Activated T-cell treated with anti-CD3 and anti-CD28 coated beads, Interleukin-2, amount 50 U/mL, for 48 hours (primary cell): Measurements from ENCODE around the gene CCDC197.

ENCODE experiments used
- DNase-seq, 2 experiments: peaks; one replicate each; pipeline ENCODE4 v3.0.0-alpha.2; 2020

The CCDC197 gene

DNA sequence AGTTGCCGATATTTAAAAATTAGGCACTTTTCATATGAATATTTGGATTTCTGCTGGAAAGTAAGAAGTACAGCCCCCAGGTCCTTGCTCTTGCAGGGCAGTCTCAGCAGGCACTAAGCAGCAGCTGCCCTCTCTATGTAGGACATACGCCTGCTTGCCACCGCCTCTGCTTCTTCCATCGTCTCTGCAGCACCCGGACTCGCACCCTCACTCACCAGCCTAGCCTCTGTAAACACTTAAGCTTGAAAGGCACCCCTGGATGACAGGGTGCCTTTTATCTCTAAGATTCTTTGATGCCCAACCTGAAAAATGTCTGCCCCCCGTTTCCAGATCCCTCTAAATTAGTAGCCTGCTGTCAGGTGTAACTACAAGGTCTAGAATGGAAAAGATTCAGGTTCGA is 48.0 kb downstream of the CCDC197 start:
- DNase-seq = peak; percentile 11 to 12

DNA sequence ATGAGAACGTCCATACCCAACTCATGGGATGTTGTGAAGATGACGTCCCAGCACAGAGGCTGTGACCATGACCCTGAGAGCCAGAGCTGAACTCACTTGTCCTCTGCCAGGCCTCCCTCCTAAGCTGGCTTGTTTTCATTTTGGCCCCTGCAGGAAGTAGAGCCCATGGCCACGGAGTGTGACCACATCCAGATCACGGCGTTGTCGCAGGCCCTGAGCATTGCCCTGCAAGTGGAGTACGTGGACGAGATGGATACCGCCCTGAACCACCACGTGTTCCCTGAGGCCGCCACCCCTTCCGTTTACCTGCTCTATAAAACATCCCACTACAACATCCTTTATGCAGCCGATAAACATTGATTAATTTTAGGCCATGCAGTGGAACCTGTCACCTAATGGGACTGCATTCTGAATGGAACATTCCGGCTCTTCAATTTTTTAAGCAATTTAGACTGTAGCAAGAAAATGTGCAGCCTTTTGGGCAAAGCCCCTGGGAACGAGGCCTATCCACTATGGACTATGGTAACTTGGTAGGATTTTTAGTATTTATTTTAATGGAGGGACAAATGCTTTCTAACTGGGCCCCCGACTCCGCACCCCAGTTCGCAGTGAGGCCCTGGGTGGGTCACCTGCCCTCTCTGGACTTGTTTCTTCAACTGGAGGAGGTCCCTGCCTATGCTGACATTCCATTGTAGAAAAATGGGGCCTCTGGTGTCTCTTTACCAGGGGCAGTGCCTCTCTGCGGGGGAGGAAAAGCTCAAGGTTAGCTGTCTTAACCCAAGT is 48.7 kb downstream of the CCDC197 start:
- DNase-seq = peak; percentile 16 to 18

DNA sequence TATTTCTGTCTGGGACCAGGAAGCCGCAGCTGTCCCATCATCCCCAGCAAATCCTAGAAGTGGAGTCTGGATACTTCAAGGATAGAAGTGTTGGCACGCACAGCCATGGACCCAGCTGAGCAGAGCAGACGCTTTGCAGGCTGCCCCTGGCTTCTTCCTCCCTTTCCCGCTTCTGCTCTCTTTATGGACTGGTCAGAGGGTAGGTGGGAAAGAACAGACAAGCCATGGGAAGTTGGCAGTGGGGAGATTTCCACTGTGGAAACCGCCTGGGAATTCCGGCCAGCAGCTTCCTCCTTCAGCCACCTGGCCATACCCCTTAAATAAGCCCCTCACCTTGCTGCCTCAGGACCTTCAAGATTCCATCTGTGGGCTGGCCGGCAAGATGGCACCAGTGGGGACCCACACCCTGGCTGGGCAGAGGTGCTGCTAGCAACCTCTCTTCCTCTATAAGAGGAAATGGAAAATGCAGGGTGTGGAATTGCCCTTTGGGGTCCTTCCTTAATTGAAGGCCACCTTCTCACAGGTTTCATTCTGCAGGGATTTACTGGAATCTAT is 49.7 kb downstream of the CCDC197 start:
- peak; percentile 13 for DNase-seq

DNA sequence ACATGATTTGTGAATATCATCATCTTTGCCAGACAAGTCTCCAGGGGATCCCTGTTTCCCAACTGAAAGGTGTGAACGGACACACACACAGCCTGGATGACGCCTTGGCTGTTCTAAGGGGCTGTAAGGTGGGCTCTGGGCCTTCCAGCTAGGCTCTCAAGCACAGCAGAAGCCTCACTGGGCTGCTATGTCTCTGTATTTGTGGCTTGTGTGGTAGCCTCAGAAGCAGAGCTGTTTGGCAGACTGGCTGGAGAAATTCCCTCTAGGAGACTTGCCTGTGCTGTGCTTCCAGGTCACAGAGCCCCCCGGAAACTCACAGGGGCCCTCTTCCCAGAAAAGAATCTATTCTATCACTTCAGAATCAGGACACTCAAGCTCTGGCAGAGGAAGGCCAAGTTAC is 50.5 kb downstream of the CCDC197 start:
- DNase-seq = peak; percentile 13

DNA sequence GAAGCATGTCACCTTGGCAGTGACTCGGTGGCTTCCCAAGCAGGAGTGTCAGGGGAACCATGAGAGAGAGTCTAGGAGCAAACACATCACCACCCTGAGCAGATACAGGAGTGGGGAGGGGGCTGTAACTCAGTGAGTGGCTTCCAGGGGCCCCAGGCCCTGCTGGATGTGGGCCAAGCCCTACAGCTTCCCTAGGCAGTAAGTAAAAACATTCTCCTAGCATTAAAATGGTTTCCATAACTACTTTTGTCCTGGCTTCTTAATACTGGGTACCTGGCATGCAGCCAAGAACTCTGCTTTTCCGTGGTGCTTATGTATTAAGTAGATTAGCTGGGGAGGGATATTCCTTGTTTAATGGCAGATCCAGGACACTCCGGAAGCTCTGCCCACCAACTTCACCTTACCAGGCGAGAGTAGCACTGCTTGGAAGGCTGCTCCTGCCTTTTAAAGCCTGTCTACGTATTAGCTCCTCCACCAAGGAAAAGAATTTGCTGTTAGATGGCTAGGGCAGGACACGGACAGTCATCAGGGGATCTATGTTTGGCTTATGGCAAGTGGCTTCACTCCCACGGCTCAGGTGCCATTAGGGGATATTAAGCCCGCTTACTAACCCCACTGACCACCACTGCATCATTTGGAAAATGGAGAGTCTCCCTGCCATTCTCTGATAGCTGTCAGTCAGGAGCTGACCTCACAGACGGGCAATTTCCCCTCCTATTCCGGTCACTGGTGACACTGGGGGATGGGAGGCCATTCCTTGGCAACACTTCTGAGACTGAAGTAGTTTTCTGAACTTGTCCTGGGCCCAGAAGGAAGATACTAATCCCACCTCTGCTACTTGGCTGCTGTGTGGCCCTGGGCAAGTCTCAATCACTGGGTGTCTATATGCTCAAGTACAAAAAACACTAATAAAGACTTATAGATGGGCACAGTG is 51.9 kb downstream of the CCDC197 start:
- peak; percentile 11 to 13 for DNase-seq

DNA sequence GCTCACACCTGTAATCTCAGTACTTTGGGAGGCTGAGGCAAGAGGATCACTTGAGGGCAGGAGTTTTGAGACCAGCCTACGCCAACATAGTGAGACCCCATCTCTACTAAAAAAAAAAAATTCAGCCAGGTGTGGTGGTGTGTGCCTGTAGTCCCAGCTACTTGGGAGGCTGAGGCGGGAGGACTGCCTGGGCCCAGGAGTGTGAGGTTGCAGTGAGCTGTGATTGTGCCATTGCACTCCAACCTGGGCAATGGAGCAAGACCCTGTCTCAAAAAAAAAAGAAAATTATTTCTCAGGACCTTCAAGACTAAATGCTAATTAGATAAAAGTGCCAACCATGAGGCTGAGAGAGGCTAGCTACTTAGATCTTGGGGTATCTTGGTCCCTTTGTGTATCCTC is 52.5 kb downstream of the CCDC197 start:
- peak in 1 of 2 experiments; percentile 1 for DNase-seq

DNA sequence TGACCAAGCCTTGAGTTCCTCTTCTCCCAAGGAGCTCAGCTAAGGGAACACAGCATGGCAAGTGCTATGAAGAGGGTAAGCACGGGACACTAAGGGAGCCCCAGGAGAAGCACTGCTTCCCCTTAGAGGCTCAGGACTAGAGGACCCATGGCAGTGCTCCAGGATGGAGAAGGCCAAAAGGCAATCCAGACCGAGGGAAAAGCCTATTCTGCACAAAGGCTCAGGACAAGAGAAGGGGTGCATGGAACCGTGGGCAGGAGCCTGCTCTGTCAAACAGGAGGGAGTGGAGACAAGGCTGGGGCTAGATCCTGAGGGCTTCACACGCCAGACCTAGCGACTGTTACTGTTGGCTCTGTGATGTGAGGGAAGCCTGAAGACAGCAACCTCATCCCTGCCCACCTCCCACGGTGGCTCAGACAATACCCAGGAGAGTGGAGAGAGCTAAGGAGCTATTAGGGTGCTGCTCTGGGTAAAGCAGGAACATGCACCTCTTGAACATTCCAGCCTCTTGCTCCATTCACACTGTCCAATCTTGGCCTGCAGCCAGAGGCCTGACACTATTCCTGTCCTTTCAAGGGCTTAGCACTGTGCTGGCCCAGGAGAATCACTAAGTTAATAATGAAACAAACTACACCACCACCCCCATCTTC is 53.3 kb downstream of the CCDC197 start:
- peak; percentile 10 to 12 for DNase-seq

DNA sequence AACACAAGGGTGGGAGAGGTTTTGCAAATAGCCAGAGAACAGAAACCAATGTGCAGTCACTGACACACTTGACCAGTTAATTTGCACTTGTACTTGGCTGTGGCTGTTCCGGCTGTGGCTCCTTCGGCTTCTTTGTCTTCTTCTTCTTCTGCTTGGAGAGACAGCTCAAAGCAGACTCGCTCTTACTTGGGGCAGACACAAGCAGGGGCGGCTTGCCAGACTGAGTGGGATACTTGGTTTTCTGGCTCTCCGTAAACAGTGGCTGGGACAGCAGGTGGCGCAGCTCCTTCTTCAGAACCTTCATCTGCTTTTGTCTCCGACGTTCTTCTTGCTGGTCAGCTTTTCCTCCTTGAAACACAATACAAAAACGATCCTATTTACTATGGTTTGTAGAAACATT is 54.0 kb downstream of the CCDC197 start:
- peak; percentile 13 to 16 for DNase-seq

DNA sequence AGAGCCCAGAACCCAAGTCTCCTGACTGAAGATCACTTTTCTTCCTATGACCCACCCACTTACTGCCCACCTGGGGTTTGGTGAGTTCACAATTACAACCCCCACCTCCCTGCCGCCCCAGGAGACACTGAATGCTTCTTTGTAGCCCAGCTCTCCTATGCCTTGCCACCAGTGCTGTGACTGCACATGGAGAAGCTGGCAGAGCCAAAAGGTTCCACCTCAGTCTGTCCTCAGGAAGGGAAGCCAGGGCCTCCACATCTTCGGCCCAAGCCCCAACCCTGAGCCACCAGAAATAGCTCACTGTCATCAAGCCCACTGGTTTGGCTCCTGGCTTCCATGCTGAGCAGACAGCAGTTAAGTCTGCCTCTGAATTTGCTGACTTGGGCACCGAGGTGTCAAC is 54.7 kb downstream of the CCDC197 start:
- peak in 1 of 2 experiments; percentile 16 for DNase-seq

DNA sequence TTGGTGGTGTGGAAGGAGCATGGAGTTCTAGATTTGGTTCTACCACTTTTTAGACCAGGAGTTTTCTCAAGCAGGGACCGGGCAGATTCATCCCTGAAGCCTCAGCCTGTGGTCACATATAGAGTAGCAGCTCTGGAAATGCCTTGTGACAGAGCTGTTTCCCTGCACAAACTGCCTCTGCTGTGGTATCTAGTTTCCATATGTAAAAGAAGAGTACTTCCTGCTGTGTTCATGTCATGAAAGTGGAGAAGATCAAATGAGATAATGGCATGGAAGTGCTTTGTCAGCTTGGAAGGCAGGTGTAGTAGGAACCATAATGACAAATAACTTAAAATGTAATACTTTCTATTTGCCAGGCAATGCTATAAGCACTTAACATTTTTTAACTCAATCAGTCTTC is 55.1 kb downstream of the CCDC197 start:
- no peak for DNase-seq

DNA sequence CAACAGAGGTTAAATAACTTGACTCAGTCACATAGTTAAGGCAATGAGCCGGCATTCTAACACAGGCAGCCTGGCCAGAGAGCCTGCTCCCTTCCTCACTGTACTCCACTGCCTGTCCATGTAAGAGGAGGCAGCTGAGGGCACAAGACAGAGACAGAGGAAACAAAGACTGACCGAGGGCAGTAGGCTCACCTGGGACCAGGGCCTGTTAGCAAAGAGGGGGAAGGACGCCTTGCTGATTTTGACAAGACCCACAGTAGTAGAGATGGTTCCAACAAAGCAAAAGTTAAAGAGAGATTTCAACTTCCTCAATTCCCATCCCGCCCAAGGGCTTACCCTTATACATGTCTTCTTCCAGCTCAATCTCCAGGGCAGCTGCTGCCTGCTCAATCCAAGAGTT is 55.6 kb downstream of the CCDC197 start:
- DNase-seq = peak; percentile 11

DNA sequence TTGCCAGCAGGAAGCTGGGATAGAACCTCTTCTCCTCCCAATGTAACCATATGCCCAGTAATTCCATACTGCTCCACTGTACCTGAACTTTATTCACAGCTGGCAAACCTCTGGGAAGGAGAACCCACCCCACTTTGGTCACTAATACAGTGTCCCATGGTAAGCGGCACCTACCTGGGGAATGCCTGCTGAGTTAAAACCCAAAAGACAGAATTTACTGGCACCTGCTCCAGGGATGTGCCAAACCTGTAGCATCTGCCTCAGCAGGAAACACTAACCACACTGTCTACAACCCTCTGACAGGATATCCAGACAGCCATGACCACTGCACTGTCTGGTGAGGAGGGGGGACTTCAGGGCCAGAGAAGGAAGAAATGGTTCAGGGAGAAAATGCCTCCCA is 57.3 kb downstream of the CCDC197 start:
- DNase-seq = peak; percentile 11 to 12

DNA sequence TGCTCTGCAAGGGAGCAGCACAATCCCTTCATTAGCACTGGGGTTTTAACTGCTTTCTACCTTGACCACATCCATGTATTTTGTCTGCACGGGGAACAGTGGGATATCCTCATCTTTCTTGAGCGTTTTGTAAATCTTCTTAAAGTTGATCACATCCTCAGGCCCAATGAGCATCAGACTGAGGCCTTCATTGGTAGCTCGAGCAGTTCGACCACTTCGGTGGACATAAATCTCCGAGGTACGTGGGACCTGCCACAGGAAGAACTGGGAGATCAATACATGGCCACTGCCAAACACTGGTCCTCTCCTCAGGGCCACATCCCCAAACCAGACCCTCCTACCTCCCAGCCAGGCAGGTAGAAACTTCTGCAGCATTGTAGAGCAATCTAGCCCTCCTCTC is 57.8 kb downstream of the CCDC197 start:
- peak; percentile 10 to 12 for DNase-seq

DNA sequence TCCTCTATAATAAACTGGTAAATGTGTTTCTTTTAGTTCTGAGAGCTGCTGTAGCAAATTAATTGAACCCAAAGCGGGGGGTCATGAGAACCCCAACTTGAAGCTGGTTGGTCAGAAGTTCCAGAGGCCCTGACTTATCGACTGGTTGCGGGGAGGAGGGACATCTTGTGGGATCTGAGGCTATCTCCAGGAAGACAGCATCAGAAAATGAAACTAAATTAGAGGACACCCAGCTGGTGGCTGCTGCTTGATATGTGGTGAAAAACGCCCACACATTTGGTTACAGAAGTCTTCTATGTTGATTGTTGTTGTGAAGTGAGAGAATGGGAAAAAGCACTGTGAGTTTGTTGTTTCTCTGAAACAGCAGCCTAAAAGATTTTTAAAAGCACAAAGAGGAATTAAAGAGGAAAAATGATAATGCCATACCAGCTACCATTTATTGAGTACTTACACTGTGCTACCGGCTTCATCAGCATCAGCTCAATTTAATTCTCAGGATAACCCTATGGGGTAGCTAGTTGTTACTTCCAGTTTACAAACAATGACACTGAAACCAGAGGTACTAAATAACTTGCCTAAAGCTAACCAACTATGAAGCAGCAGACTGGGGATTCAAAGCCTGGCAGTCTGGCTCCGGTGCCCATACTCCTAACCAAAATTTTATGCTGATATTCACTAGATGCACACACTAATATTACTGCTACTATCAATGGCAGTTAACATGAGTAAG is 59.6 kb downstream of the CCDC197 start:
- DNase-seq = peak; percentile 31

DNA sequence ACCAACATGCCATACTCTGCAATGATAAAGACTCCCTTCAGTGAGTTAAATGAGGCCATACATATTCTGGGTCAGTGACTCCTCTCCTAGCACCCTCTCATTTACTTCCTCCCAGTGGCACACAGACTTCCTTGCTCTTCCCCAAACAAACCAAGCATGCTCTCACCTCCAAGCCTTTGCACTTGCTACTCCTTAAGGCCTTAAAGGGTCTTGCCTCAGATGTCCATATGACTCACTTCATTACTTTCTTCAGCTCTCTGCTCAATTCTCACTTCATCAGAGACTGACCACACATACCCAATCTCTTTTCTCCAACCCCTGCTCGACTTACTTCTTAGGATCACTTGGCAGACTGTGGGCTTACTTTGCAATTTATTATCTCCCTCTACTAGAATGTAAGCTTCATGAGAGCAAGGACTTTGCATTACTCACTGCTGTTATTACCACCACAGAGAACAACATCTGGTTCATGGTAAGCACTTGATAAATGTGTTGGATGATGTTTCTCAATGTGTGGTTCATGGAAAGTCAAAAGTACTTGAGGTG is 61.1 kb downstream of the CCDC197 start:
- DNase-seq = peak in 1 of 2 experiments; percentile 7
